HFFc6 (cell line): ENCODE measurements around the gene SLC25A24. TPM values are rescaled to one million over a fixed set of nuclear protein-coding genes. Genes with fewer than 3 reads are reported as not detected.
A peak's percentile ranks its signal among the peaks of the same experiment; 100 is the strongest.

Experiments
- DNase-seq: peaks from one replicate; pipeline ENCODE4 v3.0.0-alpha.2; 2018
- H3K27ac Mint-ChIP-seq: 2 replicates; pipeline ENCODE4 v1.8.0; 2020; ENCODE audit warnings: mild to moderate bottlenecking, mixed read lengths
- H3K27me3 Mint-ChIP-seq: 2 replicates; pipeline ENCODE4 v1.8.0; 2021; ENCODE audit warnings: mild to moderate bottlenecking, moderate library complexity, mixed read lengths; ENCODE audit not compliant: insufficient read depth
- H3K36me3 Mint-ChIP-seq: 2 replicates; pipeline ENCODE4 v1.8.0; 2021; ENCODE audit warnings: low read depth, mixed read lengths
- H3K4me1 Mint-ChIP-seq: 2 replicates; pipeline ENCODE4 v1.8.0; 2020; ENCODE audit warnings: low read depth, mixed read lengths
- H3K4me3 Mint-ChIP-seq: 2 replicates; pipeline ENCODE4 v1.8.0; 2020; ENCODE audit warnings: mild to moderate bottlenecking, moderate library complexity, mixed read lengths
- H3K9me3 Mint-ChIP-seq: 2 replicates; pipeline ENCODE4 v1.8.0; 2020; ENCODE audit warnings: mild to moderate bottlenecking, mixed read lengths
- CTCF ChIP-seq: fragments of 200-600 bp; sonication (generic); IDR thresholded peaks from 2 replicates; pipeline ENCODE4 v1.5.0; 2021; ENCODE audit warnings: antibody characterized with exemption, mild to moderate bottlenecking
- total RNA-seq, 6 experiments: library from RNA; stranded (reverse); fragmentation: NEBNext Ultra II Directional; extraction: Animal tissue kit (Norgen Biotek cat#: 25700); gene quantifications; 2 replicates in 1 of 6; 3 replicates in 5 of 6; pipeline ENCODE4 v1.2.3, GENCODE V29; 2021

The SLC25A24 gene
- total RNA-seq, 6 experiments from 2014 or later: 34.5 to 44.6 (median 39.9) TPM

DNA sequence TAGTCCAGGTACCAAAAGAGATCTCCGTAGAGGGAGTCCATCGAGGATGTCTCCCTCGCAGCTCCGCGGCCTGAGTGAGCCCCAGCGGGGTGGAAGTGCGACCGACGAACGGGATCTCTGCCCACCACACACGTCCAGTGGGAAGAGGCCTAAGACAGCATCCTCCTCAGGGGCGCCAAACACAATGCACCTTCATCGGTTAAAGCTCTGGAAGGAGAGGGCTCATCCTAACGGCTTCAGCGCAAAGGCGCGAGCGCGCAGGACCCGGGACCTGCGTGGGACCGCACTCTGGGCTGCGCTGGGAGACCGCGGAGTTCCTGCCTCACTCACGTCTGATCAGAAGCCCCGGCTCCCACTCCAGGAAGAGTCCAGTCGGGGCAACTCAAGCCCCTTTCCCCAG, 7.6 kb downstream of the SLC25A24 start:
- Mint-ChIP-seq H3K27me3 (peaks cover 2% of the 10 kb centered on the region; the same call in 1 of the 2 replicates), H3K36me3 (peaks cover 87% of the 10 kb centered on the region), H3K27ac (no peak overlapping the region), H3K4me3 (no peak overlapping the region), H3K4me1 (peaks cover 14% of the 10 kb centered on the region), H3K9me3 (no peaks in the 10 kb centered on the region)
- TF ChIP-seq CTCF: no peak
- no peak for DNase-seq

DNA sequence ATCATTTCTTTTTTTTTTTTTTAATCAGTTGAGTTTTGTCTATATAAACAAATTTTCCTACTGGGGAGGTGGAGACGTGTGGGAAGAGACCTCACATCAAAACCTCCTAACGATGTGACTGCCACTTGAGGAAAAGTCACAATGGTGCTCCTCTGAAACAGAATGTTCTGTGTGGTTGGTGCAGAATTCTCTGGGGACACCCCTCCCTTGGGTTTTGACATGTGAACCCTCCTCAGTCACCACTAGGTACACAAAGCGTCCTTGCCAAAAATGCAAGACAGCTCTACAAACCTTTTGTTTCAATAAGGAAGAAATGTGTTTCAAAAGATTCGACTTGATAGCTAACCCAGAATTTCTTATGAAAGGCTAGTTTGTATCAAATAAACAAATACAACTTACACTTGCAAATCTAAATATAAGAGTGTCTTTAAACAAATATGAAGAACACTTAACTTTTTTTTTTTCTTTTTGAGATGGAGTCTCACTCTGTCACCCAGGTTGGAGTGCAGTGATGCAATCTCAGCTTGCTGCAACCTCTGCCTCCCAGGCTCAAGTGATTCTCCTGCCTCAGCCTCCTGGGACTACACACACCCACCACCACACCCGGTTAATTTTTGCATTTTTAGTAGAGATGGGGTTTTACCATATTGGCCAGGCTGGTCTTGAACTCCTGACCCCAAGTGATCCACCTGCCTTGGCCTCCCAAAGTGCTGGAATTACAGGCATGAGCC, 9.3 kb downstream of the SLC25A24 start:
- no peak overlapping the region for H3K4me3 Mint-ChIP-seq
- no peak overlapping the region for H3K27ac Mint-ChIP-seq
- H3K4me1 Mint-ChIP-seq: no peaks in the 10 kb centered on the region; the same call in 1 of the 2 replicates
- H3K36me3 Mint-ChIP-seq: peaks cover 78% of the 10 kb centered on the region
- H3K9me3 Mint-ChIP-seq: no peaks in the 10 kb centered on the region
- TF ChIP-seq CTCF: no peak
- peaks cover 2% of the 10 kb centered on the region; the same call in 1 of the 2 replicates for H3K27me3 Mint-ChIP-seq
- DNase-seq: no peak

- Mint-ChIP-seq H3K36me3 (peaks cover 73% of the 10 kb centered on the region), H3K4me3 (no peak overlapping the region), H3K9me3 (no peaks in the 10 kb centered on the region), H3K27me3 (peaks cover 2% of the 10 kb centered on the region; the same call in 1 of the 2 replicates), H3K27ac (no peak overlapping the region), H3K4me1 (no peaks in the 10 kb centered on the region; the same call in 1 of the 2 replicates)
- no peak for TF ChIP-seq CTCF
- no peak for DNase-seq
These were observed 10.0 kb downstream of the SLC25A24 start for GRCh38 chr1:108190001-108190634.

- Mint-ChIP-seq H3K4me3 (no peak overlapping the region), H3K27me3 (peaks cover 2% of the 10 kb centered on the region; the same call in 1 of the 2 replicates), H3K9me3 (no peaks in the 10 kb centered on the region), H3K4me1 (no peaks in the 10 kb centered on the region), H3K27ac (no peak overlapping the region), H3K36me3 (peaks cover 66% of the 10 kb centered on the region)
- no peak for DNase-seq
- no peak for TF ChIP-seq CTCF
These were observed 11.3 kb downstream of the SLC25A24 start for GRCh38 chr1:108188801-108189200.

- H3K36me3 Mint-ChIP-seq: peaks cover 65% of the 10 kb centered on the region
- no peak for DNase-seq
- no peaks in the 10 kb centered on the region for H3K9me3 Mint-ChIP-seq
- H3K4me3 Mint-ChIP-seq: no peak overlapping the region
- peaks cover 11% of the 10 kb centered on the region for H3K4me1 Mint-ChIP-seq
- H3K27ac Mint-ChIP-seq: peak overlapping the region; percentile 51; the same call in 1 of the 2 replicates
- H3K27me3 Mint-ChIP-seq: peaks cover 2% of the 10 kb centered on the region; the same call in 1 of the 2 replicates
- TF ChIP-seq CTCF: no peak
These were observed 17.0 kb downstream of the SLC25A24 start for GRCh38 chr1:108182959-108183700.
